ENCODE measurements around the gene DUSP22.

GRCh38 chr6:397604-398003, 105.3 kb downstream of the DUSP22 start:
- TF ChIP-seq PATZ1 (CRISPR knock-in tag; IDR thresholded peaks at IDR 0.05; ENCODE audit: borderline replicate concordance) (no peak), BACH2 (CRISPR knock-in tag; IDR thresholded peaks at IDR 0.05; ENCODE audit: borderline replicate concordance) (no peak), TOX (CRISPR knock-in tag; IDR thresholded peaks at IDR 0.05; ENCODE audit: borderline replicate concordance) (no peak), CSRNP3 (CRISPR knock-in tag; IDR thresholded peaks at IDR 0.05) (no peak), CSDC2 (CRISPR knock-in tag; IDR thresholded peaks at IDR 0.05) (no peak), ZFP3 (CRISPR knock-in tag; IDR thresholded peaks at IDR 0.05) (no peak), SNAI2 (CRISPR knock-in tag; IDR thresholded peaks at IDR 0.05) (no peak), ZC3H10 (CRISPR knock-in tag; IDR thresholded peaks at IDR 0.05) (no peak), ARNTL (CRISPR knock-in tag; IDR thresholded peaks at IDR 0.05; ENCODE audit: borderline replicate concordance, low read depth) (no peak), RARB (CRISPR knock-in tag; IDR thresholded peaks at IDR 0.05) (no peak), CREB5 (CRISPR knock-in tag; IDR thresholded peaks at IDR 0.05; ENCODE audit: low read depth) (no peak), OSR1 (CRISPR knock-in tag; IDR thresholded peaks at IDR 0.05) (no peak), TCF4 (CRISPR knock-in tag; IDR thresholded peaks at IDR 0.05; ENCODE audit: borderline replicate concordance) (no peak), ZFP30 (CRISPR knock-in tag; IDR thresholded peaks at IDR 0.05) (no peak)
